NT2/D1 (cell line): Measurements from ENCODE around the gene CADPS2.

ENCODE experiments used
- SUZ12 ChIP-seq: IDR thresholded peaks from 2 replicates; pipeline ENCODE4 v1.6.1; 2011; ENCODE audit not compliant: insufficient read length, insufficient read depth; ENCODE audit errors: extremely low read depth
- YY1 ChIP-seq: IDR thresholded peaks from 2 replicates; pipeline ENCODE4 v1.6.1; 2011; ENCODE audit not compliant: insufficient read length, insufficient read depth
- ZNF274 ChIP-seq: IDR thresholded peaks from 2 replicates; pipeline ENCODE4 v1.6.1; 2011; ENCODE audit warnings: mild to moderate bottlenecking, low read depth, low read length

GRCh38 chr7:122597277-122597676, 289.0 kb downstream of the CADPS2 start:
- no peak for TF ChIP-seq SUZ12
- no peak for TF ChIP-seq YY1
- TF ChIP-seq ZNF274, result no peak
